GM18517 (cell line): ENCODE measurements around the gene TPK1.
A peak's percentile ranks its signal among the peaks of the same experiment; 100 is the strongest.
"Not testable (repeated sequence)": the region's sequence is repeated elsewhere in the genome, so short reads cannot be mapped to it uniquely, and the experiment has no call there.

Experiments
- ATAC-seq: cut with Tn5 transposase; IDR thresholded peaks from one replicate; pipeline ENCODE4 v1.9.1; 2021; ENCODE audit warnings: mild to moderate bottlenecking, moderate library complexity; ENCODE audit not compliant: unreplicated experiment

The TPK1 gene

DNA sequence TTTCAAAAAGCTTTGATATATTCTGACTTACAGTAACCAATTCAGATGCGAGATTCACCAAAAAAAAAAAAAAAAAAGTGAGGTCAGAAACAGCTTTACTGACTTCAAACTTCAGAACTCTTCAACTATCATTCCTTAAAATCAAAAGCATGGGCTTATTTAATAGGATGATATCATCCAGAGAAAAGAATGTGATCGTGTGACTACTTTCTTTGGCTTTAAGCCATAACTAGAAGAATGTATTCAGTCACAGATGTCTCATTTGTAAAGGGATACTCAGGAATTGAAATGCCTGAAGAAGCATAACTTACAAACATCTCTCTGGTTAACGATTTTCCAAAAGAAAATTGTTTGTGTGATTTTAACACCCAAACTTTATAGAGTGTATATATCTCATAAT is 11.5 kb downstream of the TPK1 start:
- no peak for ATAC-seq

GRCh38 chr7:144822223-144822622 is 13.6 kb downstream of the TPK1 start:
- ATAC-seq, result no peak

DNA sequence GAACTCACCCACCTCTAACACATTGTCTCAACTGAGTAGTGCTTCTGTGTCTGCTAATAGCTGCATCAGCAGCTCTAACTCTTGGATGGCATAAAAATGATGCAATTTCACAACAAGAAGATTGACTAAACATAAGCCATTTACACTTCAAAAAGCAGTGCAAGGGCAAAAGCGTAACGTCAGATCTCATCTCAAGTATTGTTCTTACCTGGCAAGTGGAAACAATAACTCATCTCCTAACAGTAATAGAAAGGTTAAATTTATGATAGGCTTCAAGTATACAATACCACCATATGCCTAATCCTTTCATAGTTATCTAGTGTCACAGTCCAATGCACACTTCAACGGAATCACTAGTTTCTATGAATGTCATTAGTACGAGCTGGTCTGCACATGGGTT is 14.8 kb downstream of the TPK1 start:
- ATAC-seq, result peak; percentile 63

GRCh38 chr7:144820552-144820951 is 15.3 kb downstream of the TPK1 start:
- no peak for ATAC-seq

GRCh38 chr7:144819566-144819965 is 16.3 kb downstream of the TPK1 start:
- no peak for ATAC-seq

DNA sequence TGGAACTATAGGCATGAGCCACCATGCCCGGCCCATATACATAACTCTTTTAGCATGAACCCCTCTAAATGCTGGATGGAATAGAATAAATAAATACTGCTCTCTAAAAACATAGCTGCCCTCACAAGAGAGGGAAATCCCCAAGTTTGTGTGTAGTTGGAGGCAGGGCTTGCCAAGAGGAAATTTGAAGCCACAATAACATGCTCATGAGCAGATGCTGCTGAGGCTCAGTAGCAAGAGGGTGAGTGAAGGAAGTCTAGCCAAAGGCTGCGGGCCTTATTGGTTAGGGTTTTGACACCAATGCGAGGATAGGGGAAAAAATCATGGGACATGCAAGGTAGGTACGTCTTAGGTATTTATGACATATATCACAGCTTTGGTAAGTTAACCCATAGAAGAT is 17.3 kb downstream of the TPK1 start:
- ATAC-seq, result peak; percentile 60

- ATAC-seq, result no peak
Observed at GRCh38 chr7:144817001-144817400, 18.9 kb downstream of the TPK1 start.

DNA sequence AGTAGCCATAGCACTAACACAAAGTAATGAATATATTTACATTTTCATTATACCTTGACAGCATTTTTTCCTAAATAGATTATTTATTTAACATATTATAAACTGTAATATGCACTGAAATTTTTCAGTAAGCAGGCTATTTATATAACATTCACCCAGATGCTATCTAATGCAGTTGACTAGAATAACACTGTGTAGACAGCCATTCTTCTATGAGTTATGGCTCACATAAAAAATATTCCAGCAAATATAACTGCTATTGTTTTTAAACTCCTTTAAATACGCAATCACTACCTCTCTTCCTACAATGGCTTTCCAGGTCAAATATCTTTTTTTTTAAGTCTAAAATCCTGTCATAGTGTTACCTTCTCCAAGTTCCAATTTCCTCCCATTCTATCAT is 21.6 kb downstream of the TPK1 start:
- no peak for ATAC-seq

DNA sequence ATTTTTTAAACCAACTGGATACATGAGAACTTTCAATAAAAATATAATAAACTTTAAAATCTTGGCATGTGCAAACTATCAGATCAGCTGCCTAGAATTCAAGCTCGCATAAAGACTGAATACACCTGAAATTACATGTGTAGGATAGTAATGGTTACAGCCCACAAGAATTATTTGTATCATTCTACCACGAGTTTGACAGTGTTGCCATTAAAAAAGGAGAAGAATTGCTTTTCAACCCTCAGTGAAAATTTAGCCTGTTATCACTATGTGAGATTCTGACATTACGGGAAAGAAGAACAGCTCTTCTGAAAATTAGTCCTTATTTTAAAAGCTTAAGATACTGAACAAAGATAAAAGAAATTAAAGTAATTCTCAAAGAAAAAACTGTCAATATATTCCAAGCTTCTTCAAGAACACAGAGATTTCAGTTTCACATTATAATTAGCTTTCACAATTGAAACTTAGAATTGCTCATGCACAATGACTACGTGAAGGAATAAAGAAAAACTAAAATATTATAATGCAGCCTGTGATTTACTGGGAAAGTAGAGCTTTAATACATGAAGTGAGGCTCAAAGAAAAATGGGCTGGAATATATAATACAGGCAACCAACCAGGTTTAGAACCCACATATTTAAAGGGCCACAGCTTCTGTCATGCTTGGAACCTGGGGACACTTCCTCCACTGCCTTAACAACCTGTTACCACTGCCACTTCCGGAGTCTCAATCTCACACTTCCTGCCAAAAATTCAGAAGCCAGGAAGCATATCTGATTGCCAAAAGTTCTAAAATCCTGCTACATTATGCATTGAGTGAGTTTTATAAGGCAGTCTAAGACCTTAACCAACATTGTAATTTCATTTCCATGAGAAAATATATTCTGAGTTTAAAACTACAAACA is 23.2 kb downstream of the TPK1 start:
- peak; percentile 98 for ATAC-seq

DNA sequence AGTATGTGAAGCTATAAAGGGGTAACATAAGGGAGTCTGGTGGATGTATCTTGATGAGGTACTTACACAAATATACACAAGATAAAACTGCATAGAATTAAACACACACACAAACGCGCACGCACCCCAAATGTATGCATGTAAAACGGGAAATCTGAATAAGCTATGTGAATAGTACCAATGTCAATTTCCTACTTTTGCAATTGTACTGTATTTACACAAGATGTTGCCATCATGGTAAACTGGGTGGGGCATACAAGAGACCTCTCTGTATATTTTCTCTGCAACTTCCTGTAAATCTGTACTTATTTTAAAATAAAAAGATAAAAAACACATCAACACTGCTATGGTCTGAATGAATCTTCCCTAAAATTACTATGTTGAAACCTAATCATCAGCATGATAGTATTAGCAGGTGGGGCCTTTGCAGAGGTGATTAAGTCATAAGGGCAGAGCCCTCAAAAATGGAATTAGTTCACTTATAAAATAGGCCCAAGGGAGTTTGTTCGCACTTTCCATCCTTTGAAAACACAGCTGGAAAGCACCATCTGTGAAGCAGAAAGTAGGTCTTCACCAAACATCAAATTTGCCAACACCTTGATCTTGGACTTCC is 30.1 kb downstream of the TPK1 start:
- ATAC-seq, result no peak

- not testable (repeated sequence) for ATAC-seq
Observed at GRCh38 chr7:144800678-144801436, 35.0 kb downstream of the TPK1 start.

DNA sequence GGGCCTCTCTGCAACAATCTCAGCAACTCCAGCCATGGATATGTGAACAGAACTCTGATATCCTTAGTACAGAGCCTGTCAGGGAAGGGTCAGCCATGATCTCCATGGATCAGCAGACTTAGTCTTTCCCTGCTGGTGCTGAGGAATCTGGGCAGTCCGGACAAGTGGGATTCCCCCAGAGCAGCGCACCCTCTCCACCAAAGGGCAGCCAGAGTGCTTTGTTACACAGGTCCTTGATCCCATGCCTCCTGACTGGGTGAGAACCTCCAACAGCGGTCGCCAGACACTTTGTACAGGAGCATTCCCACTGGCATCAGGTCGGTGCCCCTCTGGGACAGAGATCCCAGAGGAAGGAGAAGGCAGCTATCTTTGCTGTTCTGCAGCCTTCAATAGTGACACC is 38.9 kb downstream of the TPK1 start:
- ATAC-seq, result no peak

DNA sequence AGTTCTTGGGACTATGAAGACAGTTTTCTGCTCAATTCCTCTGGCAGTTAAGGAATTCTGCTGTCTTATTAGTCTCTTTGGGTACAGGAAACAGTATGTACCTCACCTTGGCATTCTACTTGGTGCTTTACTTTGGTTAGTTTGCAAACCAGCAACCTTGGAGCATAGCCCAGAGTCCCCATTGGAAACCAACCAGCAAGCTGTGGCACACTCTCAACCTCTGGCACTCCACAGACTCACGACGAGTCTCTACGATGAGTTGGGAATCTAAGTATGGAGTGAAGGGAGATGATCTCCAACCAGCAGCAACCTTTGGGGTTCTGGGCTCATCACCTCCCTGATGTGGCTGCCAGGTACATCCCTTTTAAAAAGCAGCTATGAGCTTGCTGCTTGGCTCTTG is 43.8 kb downstream of the TPK1 start:
- no peak for ATAC-seq

DNA sequence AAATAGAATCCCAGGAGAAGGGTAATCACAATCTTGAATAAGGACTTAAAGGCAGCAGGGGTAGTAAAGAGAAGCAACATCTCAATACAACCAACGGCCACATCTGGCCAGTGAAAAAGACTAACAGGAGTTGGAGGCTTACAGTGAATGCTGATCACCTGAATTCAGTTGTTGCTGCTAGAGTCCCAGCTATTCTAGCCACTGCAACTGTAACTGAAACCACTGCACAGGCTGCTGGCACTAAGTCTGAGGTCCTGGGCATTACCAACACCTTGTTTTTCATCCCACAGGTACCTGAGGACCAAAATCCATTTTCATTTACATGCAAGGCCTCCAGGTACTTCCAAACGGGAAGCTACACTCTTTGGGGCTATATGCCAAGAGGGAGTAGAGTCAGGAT is 44.4 kb downstream of the TPK1 start:
- ATAC-seq, result no peak

GRCh38 chr7:144787127-144787526 is 48.7 kb downstream of the TPK1 start:
- no peak for ATAC-seq

DNA sequence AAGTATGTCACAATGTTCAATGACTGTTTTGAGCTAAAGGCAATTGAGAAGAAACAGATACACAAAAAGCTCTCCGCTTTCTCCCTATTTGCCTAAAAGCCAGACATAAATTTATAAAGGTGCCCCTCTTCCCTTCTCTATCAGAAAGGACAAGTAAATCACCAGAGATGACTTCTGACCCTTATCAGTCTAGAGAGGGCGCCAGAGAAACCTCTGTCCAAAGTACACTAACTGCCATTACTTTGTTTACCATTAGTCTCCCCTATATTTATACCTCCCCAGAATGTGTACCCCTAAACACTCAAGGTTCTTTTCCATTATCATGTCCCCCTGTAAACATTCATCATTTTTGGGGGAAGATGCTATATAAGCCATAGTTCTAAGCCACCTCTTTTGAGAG is 49.3 kb downstream of the TPK1 start:
- ATAC-seq, result peak; percentile 59

DNA sequence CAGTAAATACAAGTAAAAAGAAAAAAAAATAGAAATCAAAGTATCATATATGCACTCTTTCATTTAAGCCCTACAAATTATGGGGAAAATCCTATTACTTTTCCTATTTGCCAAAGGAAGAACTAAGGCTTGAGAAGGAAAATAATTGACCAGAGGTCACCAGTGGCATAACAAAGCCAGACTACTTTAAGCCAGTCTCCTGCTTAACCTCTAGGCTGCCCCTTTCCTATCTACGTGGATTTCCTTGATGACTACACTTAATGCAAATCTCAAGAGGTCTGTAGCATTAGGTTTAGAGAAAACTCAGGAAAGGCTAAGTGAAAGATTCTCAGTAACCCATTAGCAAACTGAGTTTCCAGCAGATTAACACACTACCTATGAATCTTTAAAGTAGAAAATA is 49.8 kb downstream of the TPK1 start:
- ATAC-seq, result no peak

DNA sequence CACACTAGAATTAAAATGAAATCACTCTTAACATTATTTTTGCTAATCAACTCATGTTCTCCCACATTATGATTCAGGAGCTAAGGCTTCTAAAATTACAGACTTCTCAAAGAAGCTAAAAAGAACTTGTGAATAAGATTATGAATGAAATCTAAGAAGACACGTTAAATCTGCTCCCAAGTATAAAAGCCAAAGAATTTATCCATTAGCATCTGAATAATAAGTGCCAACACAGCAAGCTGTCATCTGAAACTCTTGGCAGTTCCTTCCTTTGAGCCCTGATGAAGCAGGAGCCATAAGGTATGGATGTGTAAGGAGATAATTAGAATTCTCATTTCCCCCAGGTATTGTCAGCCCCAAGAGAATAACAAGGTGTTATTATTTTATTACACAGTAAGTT is 50.3 kb downstream of the TPK1 start:
- ATAC-seq, result no peak

DNA sequence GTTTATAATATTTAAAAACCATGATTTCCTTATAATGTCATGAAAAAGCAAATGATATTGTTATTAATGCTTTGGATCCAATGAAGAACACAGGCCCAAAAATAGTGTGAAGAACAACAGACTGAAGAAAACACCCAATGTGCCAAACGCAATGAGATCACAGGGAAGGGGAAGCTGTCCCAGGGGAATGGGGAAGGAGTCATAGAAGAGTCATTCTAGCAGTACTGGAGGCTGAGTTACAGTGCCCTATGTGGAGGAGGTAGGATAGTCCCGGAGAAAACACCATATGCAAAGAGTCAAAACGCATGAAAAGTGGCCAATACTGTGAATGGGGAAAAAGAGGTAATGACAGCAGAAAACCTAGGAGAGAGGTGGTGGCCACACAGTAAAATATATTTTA is 50.9 kb downstream of the TPK1 start:
- ATAC-seq, result no peak

- no peak for ATAC-seq
Observed at GRCh38 chr7:144784441-144784840, 51.4 kb downstream of the TPK1 start.

- ATAC-seq, result no peak
Observed at GRCh38 chr7:144782883-144783282, 53.0 kb downstream of the TPK1 start.
